ENCODE data around the gene EXOG. TPM values are rescaled to one million over a fixed set of nuclear protein-coding genes. Genes with fewer than 3 reads are reported as not detected.

EXOG gene
- polyA plus RNA-seq, 1 donor (not counting 4 experiments of a cell fraction or from before 2014, with no cell fraction given) = 10.3 TPM

GRCh38 chr3:38491215-38491614 lies 4.9 kb upstream of the EXOG start:
- FAIRE-seq = no peak

GRCh38 chr3:38493031-38493430 lies 3.1 kb upstream of the EXOG start:
- Histone ChIP-seq H3K9me1 (ENCODE audit: control insufficient read depth, extremely low read depth, insufficient read depth, low read length) (no peaks in the 10 kb centered on the region), H3K9me3 (ENCODE audit: control insufficient read depth, low read depth, low read length) (no peaks in the 10 kb centered on the region), H3K27me3 (ENCODE audit: control insufficient read depth, extremely low read depth, insufficient read depth, low read length) (no peaks in the 10 kb centered on the region), H3K4me1 (ENCODE audit: control insufficient read depth, extremely low read depth, insufficient read depth, low read length) (peaks cover 3% of the 10 kb centered on the region), H2AFZ (ENCODE audit: control insufficient read depth, low read length) (peak overlapping the region; percentile 7), H3K4me3 (ENCODE audit: control insufficient read depth in 2 of 3, extremely low read depth in 1 of 3, insufficient read depth in 2 of 3, low read depth in 1 of 3, low read length in 3 of 3) (no peak overlapping the region), H3K9ac (ENCODE audit: control insufficient read depth, extremely low read depth, insufficient read depth, low read length) (no peak overlapping the region), H4K20me1 (ENCODE audit: control insufficient read depth, extremely low read depth, insufficient read depth, low read length) (no peaks in the 10 kb centered on the region), H3K4me2 (ENCODE audit: control insufficient read depth, extremely low read depth, insufficient read depth, low read depth, low read length) (no peak overlapping the region), H3K36me3 (ENCODE audit: control insufficient read depth in 2 of 2, extremely low read depth in 1 of 2, insufficient read depth in 2 of 2, low read length in 2 of 2) (no peaks in the 10 kb centered on the region), H3K79me2 (ENCODE audit: control insufficient read depth, insufficient read depth, low read length) (no peaks in the 10 kb centered on the region), H3K27ac (ENCODE audit: control insufficient read depth, insufficient read depth, low read length) (no peak overlapping the region)
- no peak for DNase-seq (ENCODE audit: low read depth, low spot score)
- no peak for TF ChIP-seq EZH2 (IDR thresholded peaks at IDR 0.05; ENCODE audit: low read length)
- TF ChIP-seq, protein P1, sequence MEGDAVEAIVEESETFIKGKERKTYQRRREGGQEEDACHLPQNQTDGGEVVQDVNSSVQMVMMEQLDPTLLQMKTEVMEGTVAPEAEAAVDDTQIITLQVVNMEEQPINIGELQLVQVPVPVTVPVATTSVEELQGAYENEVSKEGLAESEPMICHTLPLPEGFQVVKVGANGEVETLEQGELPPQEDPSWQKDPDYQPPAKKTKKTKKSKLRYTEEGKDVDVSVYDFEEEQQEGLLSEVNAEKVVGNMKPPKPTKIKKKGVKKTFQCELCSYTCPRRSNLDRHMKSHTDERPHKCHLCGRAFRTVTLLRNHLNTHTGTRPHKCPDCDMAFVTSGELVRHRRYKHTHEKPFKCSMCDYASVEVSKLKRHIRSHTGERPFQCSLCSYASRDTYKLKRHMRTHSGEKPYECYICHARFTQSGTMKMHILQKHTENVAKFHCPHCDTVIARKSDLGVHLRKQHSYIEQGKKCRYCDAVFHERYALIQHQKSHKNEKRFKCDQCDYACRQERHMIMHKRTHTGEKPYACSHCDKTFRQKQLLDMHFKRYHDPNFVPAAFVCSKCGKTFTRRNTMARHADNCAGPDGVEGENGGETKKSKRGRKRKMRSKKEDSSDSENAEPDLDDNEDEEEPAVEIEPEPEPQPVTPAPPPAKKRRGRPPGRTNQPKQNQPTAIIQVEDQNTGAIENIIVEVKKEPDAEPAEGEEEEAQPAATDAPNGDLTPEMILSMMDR (optimal IDR thresholded peaks at IDR 0.05 in 1 of 3, IDR thresholded peaks at IDR 0.05 in 1 of 3, conservative IDR thresholded peaks at IDR 0.05 in 1 of 3; ENCODE audit: extremely low read depth in 1 of 3, insufficient read depth in 2 of 3, low read length in 3 of 3) = no peak
- FAIRE-seq = no peak
- dilution Hi-C loops (cut with MboI; ENCODE audit: extremely low pct_ligation_motif_present, low sequenced_read_pairs) = no loop called here

More at GRCh38 chr3:38491215-38491614, 4.9 kb upstream of the EXOG start:
- Histone ChIP-seq H3K9ac (ENCODE audit: control insufficient read depth, extremely low read depth, insufficient read depth, low read length) (no peak overlapping the region), H3K9me3 (ENCODE audit: control insufficient read depth, low read depth, low read length) (no peaks in the 10 kb centered on the region), H4K20me1 (ENCODE audit: control insufficient read depth, extremely low read depth, insufficient read depth, low read length) (no peaks in the 10 kb centered on the region), H3K4me1 (ENCODE audit: control insufficient read depth, extremely low read depth, insufficient read depth, low read length) (no peaks in the 10 kb centered on the region), H2AFZ (ENCODE audit: control insufficient read depth, low read length) (no peak overlapping the region), H3K27ac (ENCODE audit: control insufficient read depth, insufficient read depth, low read length) (no peak overlapping the region), H3K4me3 (ENCODE audit: control insufficient read depth in 2 of 3, extremely low read depth in 1 of 3, insufficient read depth in 2 of 3, low read depth in 1 of 3, low read length in 3 of 3) (no peak overlapping the region), H3K9me1 (ENCODE audit: control insufficient read depth, extremely low read depth, insufficient read depth, low read length) (no peaks in the 10 kb centered on the region), H3K79me2 (ENCODE audit: control insufficient read depth, insufficient read depth, low read length) (no peaks in the 10 kb centered on the region), H3K27me3 (ENCODE audit: control insufficient read depth, extremely low read depth, insufficient read depth, low read length) (no peaks in the 10 kb centered on the region), H3K36me3 (ENCODE audit: control insufficient read depth in 2 of 2, extremely low read depth in 1 of 2, insufficient read depth in 2 of 2, low read length in 2 of 2) (no peaks in the 10 kb centered on the region), H3K4me2 (ENCODE audit: control insufficient read depth, extremely low read depth, insufficient read depth, low read depth, low read length) (no peak overlapping the region)
- dilution Hi-C loops (cut with MboI; ENCODE audit: extremely low pct_ligation_motif_present, low sequenced_read_pairs) = no loop called here
- TF ChIP-seq, protein P1 (optimal IDR thresholded peaks at IDR 0.05 in 1 of 3, IDR thresholded peaks at IDR 0.05 in 1 of 3, conservative IDR thresholded peaks at IDR 0.05 in 1 of 3; ENCODE audit: extremely low read depth in 1 of 3, insufficient read depth in 2 of 3, low read length in 3 of 3) = no peak
- no peak for TF ChIP-seq EZH2 (IDR thresholded peaks at IDR 0.05; ENCODE audit: low read length)
- DNase-seq (ENCODE audit: low read depth, low spot score) = no peak
